HG03565 (cell line): ENCODE measurements around the gene ISOC2.
"Not testable (repeated sequence)": the region's sequence is repeated elsewhere in the genome, so short reads cannot be mapped to it uniquely, and the experiment has no call there.

Source experiments
- ATAC-seq: cut with Tn5 transposase; IDR thresholded peaks from one replicate; pipeline ENCODE4 v1.9.1; 2021; ENCODE audit warnings: mild to moderate bottlenecking, moderate library complexity; ENCODE audit not compliant: unreplicated experiment

Gene ISOC2

DNA sequence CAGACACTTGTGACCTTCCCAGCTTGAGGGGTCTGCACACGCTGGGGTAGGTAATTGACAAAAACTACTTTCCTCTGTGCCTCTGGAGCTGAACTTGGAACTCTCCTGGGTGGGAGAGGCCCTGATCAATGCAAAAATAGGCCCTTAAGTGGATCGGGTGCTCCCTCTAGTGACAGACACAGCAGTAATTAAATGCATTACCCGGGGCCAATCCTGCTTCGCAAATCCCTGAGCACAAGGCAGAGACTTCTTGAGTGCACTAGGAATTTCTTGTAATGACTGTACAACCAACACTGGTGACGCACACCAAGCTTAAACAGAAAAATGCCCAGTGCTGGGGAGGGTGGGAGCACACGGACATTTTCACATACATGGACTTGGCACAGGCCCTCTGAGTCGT lies 43.3 kb downstream of the ISOC2 start:
- ATAC-seq, result no peak

GRCh38 chr19:55410168-55410567 lies 51.3 kb downstream of the ISOC2 start:
- no peak for ATAC-seq

DNA sequence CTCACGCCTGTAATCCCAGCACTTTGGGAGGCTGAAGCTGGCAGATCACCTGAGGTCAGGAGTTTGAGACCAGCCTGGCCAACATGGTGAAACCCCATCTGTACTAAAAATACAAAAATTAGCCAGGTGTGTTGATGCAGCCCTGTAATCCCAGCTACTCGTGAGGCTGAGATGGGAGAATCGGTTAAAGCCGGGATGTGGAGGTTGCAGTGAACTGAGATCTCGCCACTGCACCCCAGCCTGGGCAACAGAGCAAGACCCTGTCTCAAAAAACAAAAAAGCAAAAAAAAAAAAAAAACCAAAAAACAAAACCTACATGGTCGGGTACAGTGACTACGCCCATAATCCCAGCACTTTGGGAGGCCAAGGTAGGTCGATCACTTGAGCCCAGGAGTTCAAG lies 52.3 kb downstream of the ISOC2 start:
- ATAC-seq, result not testable (repeated sequence)

DNA sequence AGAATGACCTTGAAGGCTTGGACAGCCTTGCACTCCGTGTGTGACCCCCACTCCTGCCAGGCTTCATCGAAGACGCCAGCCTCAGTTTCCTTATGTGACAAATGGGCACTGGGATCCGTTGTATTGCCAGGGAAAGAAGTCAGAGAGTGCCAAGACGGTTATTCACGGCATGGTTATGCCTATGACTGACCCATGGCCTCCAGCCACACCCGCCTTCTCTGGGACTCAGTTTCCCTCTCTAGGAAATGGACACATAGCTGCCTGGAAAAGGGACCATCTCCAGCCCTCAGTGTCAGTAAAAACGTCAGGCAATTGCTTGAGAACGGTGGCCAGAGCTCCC lies 52.9 kb downstream of the ISOC2 start:
- ATAC-seq, result no peak

DNA sequence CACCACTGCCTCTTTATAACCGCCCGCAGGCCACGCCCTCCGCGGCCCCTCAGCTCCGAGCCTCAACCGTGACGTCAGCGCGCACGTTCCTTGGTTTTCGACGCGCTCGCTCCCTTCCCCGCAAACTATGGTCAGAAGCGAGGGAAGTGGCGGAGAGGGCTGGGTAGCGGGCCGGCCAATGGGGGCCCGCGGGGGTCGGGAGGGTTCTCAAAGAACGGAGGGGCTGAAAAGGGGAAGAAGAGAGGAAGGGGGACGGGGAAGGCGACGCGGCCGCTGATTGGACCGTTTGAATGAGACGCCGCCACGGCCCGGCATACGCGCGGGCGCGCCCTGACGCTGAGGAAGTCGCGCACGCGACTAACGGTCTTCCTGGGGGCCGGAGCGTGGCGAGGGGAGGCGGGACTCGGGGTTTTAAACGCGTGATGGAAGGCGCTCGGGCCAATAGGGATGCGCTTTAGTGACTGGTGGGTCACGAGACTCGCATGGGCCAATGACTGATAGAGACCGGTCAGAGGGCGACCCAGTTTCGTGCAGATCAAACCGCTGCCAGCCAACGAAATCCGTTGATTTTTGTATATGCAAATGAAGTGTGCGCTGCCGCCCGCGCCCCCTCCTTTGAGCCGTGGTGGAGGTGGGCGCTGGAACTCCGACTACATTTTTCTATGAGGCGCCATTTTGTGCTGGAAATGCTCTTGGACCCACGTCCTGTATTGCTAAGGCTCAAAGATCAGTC lies 53.5 kb downstream of the ISOC2 start:
- ATAC-seq, result peak; percentile 83

GRCh38 chr19:55407550-55407799 lies 54.0 kb downstream of the ISOC2 start, which contains the start of gene UBE2S:
TSS of gene UBE2S (minus strand) at chr19:55407788. CDS start at chr19:55407589, 199 bp downstream.
- ATAC-seq, result not testable (repeated sequence)

GRCh38 chr19:55406826-55407549 lies 54.5 kb downstream of the ISOC2 start:
- peak; percentile 15 for ATAC-seq

DNA sequence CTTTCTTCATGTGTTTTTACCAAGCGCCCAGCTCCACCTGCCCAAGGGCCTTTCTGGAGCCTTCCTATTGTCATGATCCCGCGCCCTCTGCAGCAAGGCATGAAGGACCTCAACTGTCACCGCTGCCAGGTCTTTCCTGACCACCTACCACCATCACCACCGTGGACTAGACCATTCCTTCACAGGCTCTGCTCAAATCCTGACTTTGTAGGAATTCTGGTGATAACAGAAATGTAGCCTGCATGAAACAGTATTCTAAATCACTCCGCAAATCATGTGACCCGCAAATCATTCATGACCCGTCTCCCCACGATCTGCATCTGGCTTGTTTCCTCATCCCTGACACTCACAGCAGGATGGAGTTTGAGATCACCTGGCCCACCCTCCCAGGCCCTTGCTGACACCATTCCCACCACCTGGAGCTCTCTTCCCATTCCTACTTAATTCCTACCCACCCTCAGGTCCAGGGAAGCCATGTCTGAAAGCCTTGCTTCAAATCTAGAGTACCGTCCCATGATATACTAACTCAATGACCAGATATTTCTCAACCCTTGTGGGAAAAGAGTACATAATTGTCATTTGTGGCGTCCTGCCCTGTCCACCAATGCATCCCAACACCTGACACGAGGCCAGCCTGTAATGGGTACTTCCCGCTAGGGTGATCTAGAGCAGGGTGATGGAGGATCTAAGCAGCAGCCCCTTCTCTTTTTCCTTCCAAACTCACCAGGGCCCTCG lies 55.2 kb downstream of the ISOC2 start:
- ATAC-seq, result no peak

DNA sequence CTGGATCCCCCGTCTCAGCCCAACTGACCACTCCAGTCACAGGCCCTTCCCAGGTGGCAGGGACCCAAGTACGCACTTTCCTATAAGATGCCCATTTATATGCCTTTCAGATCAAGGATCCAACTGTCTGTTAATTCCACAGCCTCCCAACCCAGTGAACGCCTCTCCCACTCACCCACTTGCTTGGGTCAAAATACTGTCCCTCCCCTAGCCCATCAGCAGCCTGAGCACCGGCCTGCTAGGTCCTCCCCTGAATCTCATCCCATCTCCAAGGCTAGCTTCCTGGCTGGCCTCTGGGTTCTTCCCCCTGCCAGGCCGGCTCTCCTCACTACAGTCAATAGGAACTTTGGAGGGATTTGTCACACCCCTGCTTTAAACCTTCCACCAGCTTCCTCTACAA lies 55.8 kb downstream of the ISOC2 start:
- ATAC-seq, result no peak
